ENCODE results near the gene ARPC5. TPM values are rescaled to one million over a fixed set of nuclear protein-coding genes. Genes with fewer than 3 reads are reported as not detected.

Gene ARPC5
- total and polyA plus RNA-seq, 7 donors: 11.6 to 31.8 (median 13.9) TPM

GRCh38 chr1:183652107-183652506, 16.5 kb upstream of the ARPC5 start:
- TF ChIP-seq, protein P1, sequence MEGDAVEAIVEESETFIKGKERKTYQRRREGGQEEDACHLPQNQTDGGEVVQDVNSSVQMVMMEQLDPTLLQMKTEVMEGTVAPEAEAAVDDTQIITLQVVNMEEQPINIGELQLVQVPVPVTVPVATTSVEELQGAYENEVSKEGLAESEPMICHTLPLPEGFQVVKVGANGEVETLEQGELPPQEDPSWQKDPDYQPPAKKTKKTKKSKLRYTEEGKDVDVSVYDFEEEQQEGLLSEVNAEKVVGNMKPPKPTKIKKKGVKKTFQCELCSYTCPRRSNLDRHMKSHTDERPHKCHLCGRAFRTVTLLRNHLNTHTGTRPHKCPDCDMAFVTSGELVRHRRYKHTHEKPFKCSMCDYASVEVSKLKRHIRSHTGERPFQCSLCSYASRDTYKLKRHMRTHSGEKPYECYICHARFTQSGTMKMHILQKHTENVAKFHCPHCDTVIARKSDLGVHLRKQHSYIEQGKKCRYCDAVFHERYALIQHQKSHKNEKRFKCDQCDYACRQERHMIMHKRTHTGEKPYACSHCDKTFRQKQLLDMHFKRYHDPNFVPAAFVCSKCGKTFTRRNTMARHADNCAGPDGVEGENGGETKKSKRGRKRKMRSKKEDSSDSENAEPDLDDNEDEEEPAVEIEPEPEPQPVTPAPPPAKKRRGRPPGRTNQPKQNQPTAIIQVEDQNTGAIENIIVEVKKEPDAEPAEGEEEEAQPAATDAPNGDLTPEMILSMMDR (IDR thresholded peaks at IDR 0.05): no peak
- Histone ChIP-seq H3K36me3 (ENCODE audit: insufficient read depth in 1 of 2, low read depth in 1 of 2) (no peaks in the 10 kb centered on the region), H3K27ac (no peak overlapping the region), H3K27me3 (ENCODE audit: insufficient read depth in 3 of 3, low read length in 2 of 3) (no peaks in the 10 kb centered on the region), H3K4me3 (no peak overlapping the region), H3K4me1 (no peaks in the 10 kb centered on the region), H3K9me3 (no peaks in the 10 kb centered on the region)
- DNase-seq (no peak), ATAC-seq (no peak)
- 84 to 92% (median 91%) methylated on average over 1 of the region's 1 CpG for WGBS, 3 donors
- intact Hi-C loops (cut with DNase I): no loop called here

DNA sequence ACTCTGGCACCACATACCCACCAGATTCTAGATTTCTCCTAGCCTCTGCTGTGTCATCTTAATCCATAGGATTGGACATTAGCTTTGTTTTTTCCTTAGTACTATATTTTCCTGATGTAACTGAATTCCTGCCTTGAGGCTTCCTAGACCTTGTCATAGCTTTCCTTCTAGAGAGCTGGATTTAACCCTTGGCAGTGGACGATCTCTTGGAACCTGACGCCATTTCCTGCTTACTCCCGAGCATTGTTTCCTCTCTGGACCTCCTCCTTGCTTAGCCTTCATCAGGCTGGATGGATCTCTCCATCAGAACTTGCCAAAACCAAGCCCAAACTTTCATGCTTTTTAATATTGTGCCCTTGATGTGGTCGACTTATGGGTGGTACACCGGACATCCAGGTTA, 16.0 kb upstream of the ARPC5 start:
- no peak overlapping the region for H3K27ac ChIP-seq
- WGBS, 3 donors: 58 to 66% (median 63%) methylated on average over 5 of the region's 5 CpGs
- ATAC-seq: no peak

DNA sequence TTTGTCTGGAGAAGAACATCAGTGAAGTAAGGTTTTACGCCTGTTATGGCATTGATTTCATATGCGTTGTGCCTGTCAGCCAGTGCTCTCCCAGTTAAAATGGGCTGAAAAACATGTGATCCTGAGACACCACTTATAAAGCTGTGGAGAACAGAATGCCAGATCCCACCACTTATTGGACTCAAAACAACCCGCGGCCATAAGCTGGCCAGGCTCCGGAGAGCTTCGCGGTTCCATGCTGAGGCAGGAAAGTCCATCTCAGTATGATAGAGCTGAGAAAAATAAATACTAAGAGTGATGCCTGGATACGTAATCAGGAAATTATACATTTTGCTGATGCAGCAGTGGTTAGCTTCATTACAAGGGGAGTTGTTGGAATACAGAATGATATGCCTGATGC, 12.5 kb upstream of the ARPC5 start:
- Histone ChIP-seq H3K9me3 (no peaks in the 10 kb centered on the region), H3K27ac (no peak overlapping the region), H3K36me3 (ENCODE audit: insufficient read depth in 1 of 2, low read depth in 1 of 2) (no peaks in the 10 kb centered on the region), H3K4me3 (no peak overlapping the region), H3K4me1 (no peaks in the 10 kb centered on the region), H3K27me3 (ENCODE audit: insufficient read depth in 3 of 3, low read length in 2 of 3) (no peaks in the 10 kb centered on the region)
- ATAC-seq: no peak
- TF ChIP-seq, protein P1 (IDR thresholded peaks at IDR 0.05): no peak
- intact Hi-C loops (cut with DNase I): loop anchor here in 1 of 2 donors (10.0 kb wide), 1 partner anchor 397 kb away; no protein-coding TSS in a partner anchor
- no peak for DNase-seq
- 85 to 88% (median 88%) methylated on average over 8 of the region's 8 CpGs for WGBS, 3 donors

More for the DNA sequence above, 16.0 kb upstream of the ARPC5 start:
- Histone ChIP-seq H3K36me3 (ENCODE audit: insufficient read depth in 1 of 2, low read depth in 1 of 2) (no peaks in the 10 kb centered on the region), H3K4me3 (no peak overlapping the region), H3K27me3 (ENCODE audit: insufficient read depth in 3 of 3, low read length in 2 of 3) (no peaks in the 10 kb centered on the region), H3K4me1 (no peaks in the 10 kb centered on the region), H3K9me3 (no peaks in the 10 kb centered on the region)
- DNase-seq: no peak
- TF ChIP-seq, protein P1 (IDR thresholded peaks at IDR 0.05): no peak
- intact Hi-C loops (cut with DNase I): no loop called here

GRCh38 chr1:183646776-183647175, 11.2 kb upstream of the ARPC5 start:
- intact Hi-C loops (cut with DNase I): loop anchor here in 1 of 2 donors (10.0 kb wide), 1 partner anchor 398 kb away; no protein-coding TSS in a partner anchor
- H3K9me3 ChIP-seq: no peaks in the 10 kb centered on the region
- H3K36me3 ChIP-seq (ENCODE audit: insufficient read depth in 1 of 2, low read depth in 1 of 2): no peaks in the 10 kb centered on the region
- H3K27ac ChIP-seq: no peak overlapping the region
- H3K4me1 ChIP-seq: no peaks in the 10 kb centered on the region
- no peaks in the 10 kb centered on the region for H3K27me3 ChIP-seq (ENCODE audit: insufficient read depth in 3 of 3, low read length in 2 of 3)
- no peak for DNase-seq
- TF ChIP-seq, protein P1 (IDR thresholded peaks at IDR 0.05): no peak
- no peak overlapping the region for H3K4me3 ChIP-seq
- ATAC-seq: no peak

DNA sequence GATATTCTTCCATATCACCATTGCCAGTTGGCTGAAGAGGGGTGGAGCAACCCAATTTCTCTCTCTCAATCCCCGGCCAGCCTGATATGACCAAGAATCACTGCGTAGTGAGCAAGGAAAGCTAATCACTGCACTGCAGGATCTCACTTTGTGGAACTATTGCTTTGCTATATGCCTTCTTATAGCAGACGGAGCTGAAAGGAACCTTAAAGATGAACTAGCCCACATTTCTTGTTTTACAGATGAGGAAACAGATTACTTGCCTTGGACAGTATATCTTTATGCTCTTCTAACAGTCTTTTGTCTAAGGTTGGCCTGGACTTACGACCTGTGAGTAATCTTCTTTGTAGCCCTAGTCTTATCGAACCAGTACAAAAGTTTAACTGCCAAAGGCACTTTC, 9.9 kb upstream of the ARPC5 start:
- DNase-seq (no peak), ATAC-seq (no peak)
- no peaks in the 10 kb centered on the region for H3K9me3 ChIP-seq
- intact Hi-C loops (cut with DNase I): loop anchor here in 1 of 2 donors (10.0 kb wide), 1 partner anchor 399 kb away; no protein-coding TSS in a partner anchor
- H3K36me3 ChIP-seq (ENCODE audit: insufficient read depth in 1 of 2, low read depth in 1 of 2): no peaks in the 10 kb centered on the region
- H3K4me3 ChIP-seq: no peak overlapping the region
- TF ChIP-seq, protein P1 (IDR thresholded peaks at IDR 0.05): no peak
- no peak overlapping the region for H3K27ac ChIP-seq
- H3K4me1 ChIP-seq: no peaks in the 10 kb centered on the region
- WGBS, 3 donors: 85 to 87% (median 86%) methylated on average over 5 of the region's 5 CpGs
- H3K27me3 ChIP-seq (ENCODE audit: insufficient read depth in 3 of 3, low read length in 2 of 3): peaks cover 0 to 4% (median 0%) of the 10 kb centered on the region in 3 donors
